KMS-11 (cell line): ENCODE results near the gene TMEM253.

Experiments
- H2AFZ ChIP-seq: fragments of 200-600 bp; sonication (generic); 2 replicates; pipeline ENCODE4 v1.6.1; 2016; ENCODE audit warnings: antibody characterized with exemption, mixed run types, low read depth
- H3K27ac ChIP-seq: fragments of 200-600 bp; sonication (generic); 2 replicates; pipeline ENCODE4 v1.6.1; 2016; ENCODE audit warnings: mild to moderate bottlenecking, mixed run types
- H3K27me3 ChIP-seq: fragments of 200-600 bp; sonication (generic); 2 replicates; pipeline ENCODE4 v1.6.1; 2017; ENCODE audit warnings: mild to moderate bottlenecking, low read depth, mixed run types, moderate library complexity; ENCODE audit not compliant: insufficient read depth
- H3K36me3 ChIP-seq: fragments of 200-600 bp; sonication (generic); 2 replicates; pipeline ENCODE4 v1.6.1; 2017; ENCODE audit warnings: mild to moderate bottlenecking, mixed run types; ENCODE audit not compliant: insufficient read depth
- H3K4me1 ChIP-seq: fragments of 200-600 bp; sonication (generic); 2 replicates; pipeline ENCODE4 v1.6.1; 2016; ENCODE audit warnings: mild to moderate bottlenecking, low read depth, mixed run types; ENCODE audit not compliant: poor library complexity, severe bottlenecking
- H3K4me2 ChIP-seq: fragments of 200-600 bp; sonication (generic); 2 replicates; pipeline ENCODE4 v1.7.0; 2016; ENCODE audit warnings: mild to moderate bottlenecking, mixed run types
- H3K4me3 ChIP-seq: fragments of 200-600 bp; sonication (generic); IDR thresholded peaks from 2 replicates; pipeline ENCODE4 v1.6.1; 2017; ENCODE audit warnings: low read depth, low read length, mixed read lengths; ENCODE audit not compliant: insufficient read depth
- H3K79me2 ChIP-seq: fragments of 200-600 bp; sonication (generic); 2 replicates; pipeline ENCODE4 v1.6.1; 2016; ENCODE audit warnings: low read depth, mixed run types; ENCODE audit not compliant: insufficient read depth
- H3K9ac ChIP-seq: fragments of 200-600 bp; sonication (generic); 2 replicates; pipeline ENCODE4 v1.6.1; 2016; ENCODE audit warnings: mild to moderate bottlenecking, mixed run types
- H4K20me1 ChIP-seq: fragments of 200-600 bp; sonication (generic); 2 replicates; pipeline ENCODE4 v1.6.1; 2016; ENCODE audit warnings: mild to moderate bottlenecking, mixed run types; ENCODE audit not compliant: insufficient read depth
- CTCF ChIP-seq: fragments of 200-600 bp; sonication (generic); conservative IDR thresholded peaks from 2 replicates; pipeline ENCODE4 v1.6.1; 2017; ENCODE audit warnings: low read depth, mild to moderate bottlenecking, antibody characterized with exemption, low read length, moderate library complexity, mixed read lengths

Gene TMEM253

GRCh38 chr14:21097636-21098075 is 3.2 kb upstream of the TMEM253 start:
- Histone ChIP-seq H3K36me3 (no peaks in the 10 kb centered on the region), H3K9ac (no peak overlapping the region), H3K4me3 (no peak overlapping the region), H3K79me2 (no peaks in the 10 kb centered on the region), H4K20me1 (no peaks in the 10 kb centered on the region), H3K27me3 (no peaks in the 10 kb centered on the region), H3K27ac (no peak overlapping the region), H3K4me1 (peaks cover 17% of the 10 kb centered on the region), H2AFZ (no peak overlapping the region), H3K4me2 (no peak overlapping the region)
- TF ChIP-seq CTCF: no peak

GRCh38 chr14:21098076-21098891 is 2.6 kb upstream of the TMEM253 start, which contains the start of gene ZNF219:
Gene ZNF219, minus strand, starts transcription at chr14:21098655. Its CDS starts 5,064 bp downstream, at chr14:21093591.
- H3K27me3 ChIP-seq: no peaks in the 10 kb centered on the region
- H2AFZ ChIP-seq: peak within 1 kb of the TSS; percentile 52; the same call in 1 of the 2 replicates
- peak within 1 kb of the TSS; percentile 68 for H3K4me2 ChIP-seq
- TF ChIP-seq CTCF: no peak
- H3K4me3 ChIP-seq: no peak within 1 kb of the TSS
- no peaks in the 10 kb centered on the region for H4K20me1 ChIP-seq
- H3K27ac ChIP-seq: no peak within 1 kb of the TSS
- peaks cover 19% of the 10 kb centered on the region for H3K4me1 ChIP-seq
- H3K9ac ChIP-seq: peak within 1 kb of the TSS; percentile 32; the same call in 1 of the 2 replicates
- H3K36me3 ChIP-seq: no peaks in the 10 kb centered on the region
- H3K79me2 ChIP-seq: no peaks in the 10 kb centered on the region

- H3K27me3 ChIP-seq: no peaks in the 10 kb centered on the region
- no peaks in the 10 kb centered on the region for H3K79me2 ChIP-seq
- H4K20me1 ChIP-seq: no peaks in the 10 kb centered on the region
- H3K27ac ChIP-seq: no peak overlapping the region
- peaks cover 19% of the 10 kb centered on the region for H3K4me1 ChIP-seq
- no peak overlapping the region for H3K4me3 ChIP-seq
- H2AFZ ChIP-seq: peak overlapping the region; percentile 52; the same call in 1 of the 2 replicates
- H3K9ac ChIP-seq: peak overlapping the region; percentile 32; the same call in 1 of the 2 replicates
- no peaks in the 10 kb centered on the region for H3K36me3 ChIP-seq
- TF ChIP-seq CTCF: no peak
- H3K4me2 ChIP-seq: peak overlapping the region; percentile 68
These were observed 1.8 kb upstream of the TMEM253 start for GRCh38 chr14:21098892-21099595.

GRCh38 chr14:21099596-21099985 is 1.3 kb upstream of the TMEM253 start:
- Histone ChIP-seq H3K79me2 (no peaks in the 10 kb centered on the region), H3K27ac (no peak overlapping the region), H2AFZ (no peak overlapping the region), H3K4me2 (peak overlapping the region; percentile 68; the same call in 1 of the 2 replicates), H3K9ac (no peak overlapping the region), H3K4me3 (no peak overlapping the region), H3K36me3 (no peaks in the 10 kb centered on the region), H4K20me1 (no peaks in the 10 kb centered on the region), H3K27me3 (no peaks in the 10 kb centered on the region), H3K4me1 (peaks cover 20% of the 10 kb centered on the region)
- no peak for TF ChIP-seq CTCF
